Measurements from ENCODE around the gene PNMA6E.

DNA sequence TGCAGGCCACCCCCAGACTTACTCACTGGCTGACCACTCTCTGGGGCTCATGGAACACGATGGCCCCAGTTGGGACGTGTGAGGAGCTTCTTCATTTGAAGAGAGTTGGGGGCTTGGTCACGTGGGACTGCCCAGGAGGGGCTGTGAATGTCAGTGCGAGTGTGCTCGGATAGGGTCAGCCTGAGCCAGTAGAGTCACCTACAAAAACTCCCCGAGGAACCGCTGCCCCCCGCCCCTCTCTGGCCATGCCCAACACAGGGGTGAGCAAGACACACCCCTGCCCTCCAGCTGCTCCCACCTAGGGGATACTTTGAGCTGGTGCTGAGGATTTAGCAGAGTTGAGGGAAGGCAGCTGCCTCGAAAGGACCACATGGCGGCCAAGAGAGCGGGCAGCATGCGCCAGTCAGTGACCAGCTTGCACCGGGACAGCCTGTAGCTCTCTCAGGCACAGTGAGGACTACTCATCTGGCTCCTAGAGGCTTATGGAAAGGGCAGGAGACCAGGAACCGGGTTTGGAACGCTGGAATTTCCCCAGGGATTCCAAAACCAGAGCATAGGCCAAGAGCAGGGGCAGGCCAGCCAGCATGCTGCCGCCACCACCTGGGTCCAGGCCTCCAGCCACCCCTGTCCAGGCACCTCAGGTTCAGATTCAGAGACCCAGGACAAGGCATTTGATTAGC, 8.4 kb downstream of the PNMA6E start:
- no peak for TF ChIP-seq POLR2A (IDR thresholded peaks at IDR 0.05)
- TF ChIP-seq, protein P1, sequence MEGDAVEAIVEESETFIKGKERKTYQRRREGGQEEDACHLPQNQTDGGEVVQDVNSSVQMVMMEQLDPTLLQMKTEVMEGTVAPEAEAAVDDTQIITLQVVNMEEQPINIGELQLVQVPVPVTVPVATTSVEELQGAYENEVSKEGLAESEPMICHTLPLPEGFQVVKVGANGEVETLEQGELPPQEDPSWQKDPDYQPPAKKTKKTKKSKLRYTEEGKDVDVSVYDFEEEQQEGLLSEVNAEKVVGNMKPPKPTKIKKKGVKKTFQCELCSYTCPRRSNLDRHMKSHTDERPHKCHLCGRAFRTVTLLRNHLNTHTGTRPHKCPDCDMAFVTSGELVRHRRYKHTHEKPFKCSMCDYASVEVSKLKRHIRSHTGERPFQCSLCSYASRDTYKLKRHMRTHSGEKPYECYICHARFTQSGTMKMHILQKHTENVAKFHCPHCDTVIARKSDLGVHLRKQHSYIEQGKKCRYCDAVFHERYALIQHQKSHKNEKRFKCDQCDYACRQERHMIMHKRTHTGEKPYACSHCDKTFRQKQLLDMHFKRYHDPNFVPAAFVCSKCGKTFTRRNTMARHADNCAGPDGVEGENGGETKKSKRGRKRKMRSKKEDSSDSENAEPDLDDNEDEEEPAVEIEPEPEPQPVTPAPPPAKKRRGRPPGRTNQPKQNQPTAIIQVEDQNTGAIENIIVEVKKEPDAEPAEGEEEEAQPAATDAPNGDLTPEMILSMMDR (IDR thresholded peaks at IDR 0.05), result no peak
